Upper lobe of right lung (tissue), 1 donor: ENCODE results near the gene CAPZA1. TPM values are rescaled to one million over a fixed set of nuclear protein-coding genes. Genes with fewer than 3 reads are reported as not detected.

Source experiments
- ATAC-seq: fragments of 200-7000 bp; cut with Tn5 transposase; one replicate; pipeline ENCODE4 v1.9.1; 2020; ENCODE audit warnings: mild to moderate bottlenecking, moderate library complexity
- DNase-seq: peaks from one replicate; pipeline ENCODE4 v3.0.0-alpha.2; 2020
- H3K27ac ChIP-seq: fragments of 200-600 bp; one replicate; pipeline ENCODE4 v1.8.0; 2022
- H3K27me3 ChIP-seq: fragments of 200-600 bp; one replicate; pipeline ENCODE4 v1.8.0; 2022; ENCODE audit warnings: mild to moderate bottlenecking
- H3K36me3 ChIP-seq: fragments of 200-600 bp; one replicate; pipeline ENCODE4 v1.8.0; 2022
- H3K4me1 ChIP-seq: fragments of 200-600 bp; one replicate; pipeline ENCODE4 v1.8.0; 2022
- H3K4me3 ChIP-seq: fragments of 200-600 bp; one replicate; pipeline ENCODE4 v1.8.0; 2022; ENCODE audit warnings: mild to moderate bottlenecking
- H3K9me3 ChIP-seq: fragments of 200-600 bp; one replicate; pipeline ENCODE4 v1.8.0; 2022
- CTCF ChIP-seq: fragments of 200-600 bp; IDR thresholded peaks from one replicate; pipeline ENCODE4 v1.8.0; 2022; ENCODE audit warnings: antibody characterized with exemption
- intact Hi-C: fragments of 100-400 bp; cut with DNase I; formaldehyde crosslinking; loops from one replicate; pipeline ENCODE4 v1.11.0; 2022
- total RNA-seq: library from RNA; stranded (reverse); fragmentation: NEBNext Ultra II Directional; extraction: Animal tissue kit (Norgen Biotek cat#: 25700); gene quantifications from one replicate; pipeline ENCODE4 v1.2.1, GENCODE V29; 2021
- donor health status: DM: no; HTN: yes; CAD: no; lungs with severe emphysema.

The CAPZA1 gene
- total RNA-seq, 1 donor from 2014 or later: 123 TPM

- no peak overlapping the region for H3K4me3 ChIP-seq
- no peaks in the 10 kb centered on the region for H3K27me3 ChIP-seq
- no peak for TF ChIP-seq CTCF
- no peaks in the 10 kb centered on the region for H3K4me1 ChIP-seq
- no peaks in the 10 kb centered on the region for H3K9me3 ChIP-seq
- DNase-seq (no peak), ATAC-seq (no peak)
- intact Hi-C loops: no loop called here
- H3K27ac ChIP-seq: no peak overlapping the region
- peaks cover 23% of the 10 kb centered on the region for H3K36me3 ChIP-seq
These were observed 36.3 kb upstream of the CAPZA1 start for GRCh38 chr1:112583366-112583765.

GRCh38 chr1:112589766-112590165 lies 29.9 kb upstream of the CAPZA1 start:
- intact Hi-C loops: no loop called here

GRCh38 chr1:112594208-112594876 lies 25.3 kb upstream of the CAPZA1 start:
- no peaks in the 10 kb centered on the region for H3K27me3 ChIP-seq
- TF ChIP-seq CTCF: no peak
- H3K4me3 ChIP-seq: no peak overlapping the region
- no peak for ATAC-seq
- no peaks in the 10 kb centered on the region for H3K4me1 ChIP-seq
- intact Hi-C loops: no loop called here
- no peak for DNase-seq
- peaks cover 46% of the 10 kb centered on the region for H3K36me3 ChIP-seq
- no peaks in the 10 kb centered on the region for H3K9me3 ChIP-seq
- H3K27ac ChIP-seq: no peak overlapping the region

More at GRCh38 chr1:112589766-112590165, 29.9 kb upstream of the CAPZA1 start:
- no peak for TF ChIP-seq CTCF
- no peaks in the 10 kb centered on the region for H3K9me3 ChIP-seq
- H3K27ac ChIP-seq: no peak overlapping the region
- H3K4me3 ChIP-seq: no peak overlapping the region
- H3K36me3 ChIP-seq: peaks cover 24% of the 10 kb centered on the region
- DNase-seq: no peak
- H3K4me1 ChIP-seq: no peaks in the 10 kb centered on the region
- H3K27me3 ChIP-seq: no peaks in the 10 kb centered on the region
- no peak for ATAC-seq

DNA sequence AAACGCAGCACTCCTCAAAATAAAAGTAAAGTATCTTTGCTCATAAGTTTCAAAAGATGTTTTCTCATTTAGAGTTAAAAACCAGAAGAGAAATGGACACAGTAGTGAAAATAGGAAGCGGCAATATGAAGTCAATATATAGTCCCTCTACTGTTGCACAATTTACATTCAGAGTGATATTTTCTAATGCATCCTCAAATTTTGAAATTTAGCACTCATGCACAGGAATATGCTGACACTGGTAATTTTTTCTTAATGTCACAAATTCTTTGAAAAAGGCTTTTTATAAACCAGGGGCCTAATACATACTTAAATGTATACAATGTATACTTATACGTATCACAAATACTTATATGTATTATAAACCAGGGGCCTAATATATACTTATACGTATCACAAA lies 20.2 kb upstream of the CAPZA1 start:
- peaks cover 56% of the 10 kb centered on the region for H3K36me3 ChIP-seq
- ATAC-seq: no peak

GRCh38 chr1:112603012-112603411 lies 16.6 kb upstream of the CAPZA1 start:
- Histone ChIP-seq H3K9me3 (no peaks in the 10 kb centered on the region), H3K36me3 (peaks cover 61% of the 10 kb centered on the region), H3K4me3 (no peak overlapping the region), H3K27me3 (no peaks in the 10 kb centered on the region), H3K4me1 (no peaks in the 10 kb centered on the region), H3K27ac (no peak overlapping the region)
- intact Hi-C loops: no loop called here
- ATAC-seq (no peak), DNase-seq (no peak)
- no peak for TF ChIP-seq CTCF

More for the DNA sequence above, 20.2 kb upstream of the CAPZA1 start:
- TF ChIP-seq CTCF: no peak
- no peaks in the 10 kb centered on the region for H3K9me3 ChIP-seq
- no peak overlapping the region for H3K4me3 ChIP-seq
- H3K27me3 ChIP-seq: no peaks in the 10 kb centered on the region
- DNase-seq: no peak
- no peak overlapping the region for H3K27ac ChIP-seq
- H3K4me1 ChIP-seq: no peaks in the 10 kb centered on the region
- intact Hi-C loops: no loop called here

DNA sequence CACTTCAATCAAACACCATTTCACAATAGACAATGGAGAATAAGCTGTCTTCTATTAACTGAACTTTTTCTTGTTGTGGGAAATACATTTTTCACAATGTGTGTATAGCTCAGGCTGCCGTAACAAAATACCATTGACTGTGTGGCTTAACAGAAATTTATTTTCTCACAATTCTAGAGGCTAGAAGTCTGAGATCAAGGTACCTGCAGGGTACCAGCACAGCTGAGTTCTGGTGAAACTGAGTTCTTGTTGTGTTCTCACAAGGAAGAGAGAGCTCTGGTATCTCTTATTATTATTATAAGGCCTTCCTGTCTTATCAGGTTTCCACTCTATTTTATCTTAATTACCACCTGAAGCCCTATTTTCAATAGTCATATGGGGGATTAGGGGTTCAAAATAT lies 16.1 kb upstream of the CAPZA1 start:
- no peak for DNase-seq
- no peak for ATAC-seq
- Histone ChIP-seq H3K27ac (no peak overlapping the region), H3K36me3 (peaks cover 67% of the 10 kb centered on the region), H3K9me3 (no peaks in the 10 kb centered on the region), H3K4me1 (no peaks in the 10 kb centered on the region), H3K27me3 (no peaks in the 10 kb centered on the region), H3K4me3 (no peak overlapping the region)
- no peak for TF ChIP-seq CTCF
- intact Hi-C loops: no loop called here
